ENCODE results near the gene DCX.

GRCh38 chrX:111376486-111376885 is 35.5 kb downstream of the DCX start:
- TF ChIP-seq, protein P1, sequence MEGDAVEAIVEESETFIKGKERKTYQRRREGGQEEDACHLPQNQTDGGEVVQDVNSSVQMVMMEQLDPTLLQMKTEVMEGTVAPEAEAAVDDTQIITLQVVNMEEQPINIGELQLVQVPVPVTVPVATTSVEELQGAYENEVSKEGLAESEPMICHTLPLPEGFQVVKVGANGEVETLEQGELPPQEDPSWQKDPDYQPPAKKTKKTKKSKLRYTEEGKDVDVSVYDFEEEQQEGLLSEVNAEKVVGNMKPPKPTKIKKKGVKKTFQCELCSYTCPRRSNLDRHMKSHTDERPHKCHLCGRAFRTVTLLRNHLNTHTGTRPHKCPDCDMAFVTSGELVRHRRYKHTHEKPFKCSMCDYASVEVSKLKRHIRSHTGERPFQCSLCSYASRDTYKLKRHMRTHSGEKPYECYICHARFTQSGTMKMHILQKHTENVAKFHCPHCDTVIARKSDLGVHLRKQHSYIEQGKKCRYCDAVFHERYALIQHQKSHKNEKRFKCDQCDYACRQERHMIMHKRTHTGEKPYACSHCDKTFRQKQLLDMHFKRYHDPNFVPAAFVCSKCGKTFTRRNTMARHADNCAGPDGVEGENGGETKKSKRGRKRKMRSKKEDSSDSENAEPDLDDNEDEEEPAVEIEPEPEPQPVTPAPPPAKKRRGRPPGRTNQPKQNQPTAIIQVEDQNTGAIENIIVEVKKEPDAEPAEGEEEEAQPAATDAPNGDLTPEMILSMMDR (IDR thresholded peaks at IDR 0.05 in 4 of 5, conservative IDR thresholded peaks at IDR 0.05 in 1 of 5), result no peak
- TF ChIP-seq POLR2A (IDR thresholded peaks at IDR 0.05), result no peak
